Endothelial cell of umbilical vein (primary cell): ENCODE measurements around the gene SESN2. TPM values are rescaled to one million over a fixed set of nuclear protein-coding genes. Genes with fewer than 3 reads are reported as not detected.

ENCODE experiments used
- BruUV-seq: library from RNA; stranded (reverse); fragments of 400-500 nt; replicated peaks from 2 replicates; lab custom pipeline; 2021; lab: Mats Ljungman, UMichigan
- CTCF ChIA-PET: fragments of 300-600, 350-600 bp; sonication (Branson Sonifier 250); formaldehyde crosslinking; loops from one replicate; lab custom pipeline; 2021; ENCODE audit warnings: antibody characterized with exemption, inconsistent platforms; lab: Charles Lee
- POLR2A ChIA-PET: fragments of 300-600, 350-600 bp; sonication (Branson Sonifier 250); formaldehyde crosslinking; loops from one replicate; lab custom pipeline; 2021; ENCODE audit warnings: antibody characterized with exemption, inconsistent platforms; lab: Charles Lee
- DNase-seq: peaks from one replicate; pipeline ENCODE4 v3.0.0-alpha.2; 2011; ENCODE audit warnings: low read depth, low spot score
- FAIRE-seq: peaks from 2 replicates; lab custom pipeline; 2011; peaks lifted over from hg19 to GRCh38; lab: Jason Lieb, UNC
- H2AFZ ChIP-seq: 2 replicates; pipeline ENCODE4 v1.6.0; 2012; ENCODE audit warnings: low read depth, low read length, control low read depth, inconsistent platforms
- H3K27ac ChIP-seq: 2 replicates; pipeline ENCODE4 v1.5.1; 2011; ENCODE audit warnings: low read depth, mild to moderate bottlenecking, control low read depth, low read length, moderate library complexity; ENCODE audit not compliant: insufficient read depth
- H3K27me3 ChIP-seq, 2 experiments: 2 replicates each; pipeline versions ENCODE4 v1.6.0 to v1.6.1; 2011; ENCODE audit warnings: low read length in 2 of 2, mixed read lengths in 1 of 2; ENCODE audit not compliant: control insufficient read depth in 2 of 2, insufficient read depth in 2 of 2
- H3K36me3 ChIP-seq, 2 experiments: 2 replicates in 1 of 2; 3 replicates in 1 of 2; pipeline ENCODE4 v1.5.1; 2011; ENCODE audit warnings: low read length in 2 of 2, mild to moderate bottlenecking in 1 of 2, moderate library complexity in 1 of 2; ENCODE audit not compliant: control insufficient read depth in 2 of 2, insufficient read depth in 2 of 2; ENCODE audit errors: extremely low read depth in 1 of 2
- H3K4me1 ChIP-seq: 3 replicates; pipeline ENCODE4 v1.5.1; 2011; ENCODE audit warnings: mild to moderate bottlenecking, low read length; ENCODE audit not compliant: control insufficient read depth, insufficient read depth; ENCODE audit errors: extremely low read depth
- H3K4me2 ChIP-seq: 2 replicates; pipeline ENCODE4 v1.6.1; 2011; ENCODE audit warnings: low read length, control low read depth, mixed read lengths; ENCODE audit not compliant: insufficient read depth
- H3K4me3 ChIP-seq, 3 experiments: fragments of 200-600 bp in 1 of 3; sonication (generic), shearing (Covaris generic) in 1 of 3; replicated peaks in 1 of 3; 2 replicates each; pipeline ENCODE4 v1.5.1; 2011 to 2016; ENCODE audit warnings: control low read depth in 3 of 3, low read length in 3 of 3, mild to moderate bottlenecking in 2 of 3, inconsistent platforms in 1 of 3, low read depth in 1 of 3, moderate library complexity in 1 of 3; ENCODE audit not compliant: insufficient read depth in 1 of 3
- H3K79me2 ChIP-seq: 2 replicates; pipeline ENCODE4 v1.6.0; 2012; ENCODE audit warnings: low read length, inconsistent platforms; ENCODE audit not compliant: control insufficient read depth, insufficient read depth
- H3K9ac ChIP-seq: replicated peaks from 2 replicates; pipeline ENCODE3; 2011; ENCODE audit warnings: low read length, control low read depth; ENCODE audit not compliant: insufficient read depth; ENCODE audit errors: extremely low read depth
- H3K9me1 ChIP-seq: replicated peaks from 3 replicates; pipeline ENCODE4 v1.6.0; 2011; ENCODE audit warnings: mild to moderate bottlenecking, low read length; ENCODE audit not compliant: control insufficient read depth, insufficient read depth; ENCODE audit errors: extremely low read depth
- H3K9me3 ChIP-seq: replicated peaks from 2 replicates; pipeline ENCODE4 v1.5.1; 2012; ENCODE audit warnings: low read length, inconsistent platforms; ENCODE audit not compliant: control insufficient read depth, insufficient read depth
- H4K20me1 ChIP-seq: replicated peaks from 2 replicates; pipeline ENCODE3; 2011; ENCODE audit warnings: mild to moderate bottlenecking, low read length; ENCODE audit not compliant: control insufficient read depth, insufficient read depth; ENCODE audit errors: extremely low read depth
- CTCF ChIP-seq, 2 donors: IDR thresholded peaks; 1 replicate in 1 of 2; 2 replicates in 1 of 2; pipeline ENCODE4 v1.5.1; 2011; ENCODE audit warnings: low read length in 2 of 2, mild to moderate bottlenecking in 2 of 2, moderate library complexity in 2 of 2, control low read depth in 1 of 2, inconsistent platforms in 1 of 2, low read depth in 1 of 2; ENCODE audit not compliant: insufficient read depth in 1 of 2; ENCODE audit errors: extremely low read depth in 1 of 2
- EZH2 ChIP-seq: IDR thresholded peaks from 2 replicates; pipeline ENCODE4 v1.6.1; 2012; ENCODE audit warnings: borderline replicate concordance, low read depth, mild to moderate bottlenecking, moderate library complexity, low read length, inconsistent platforms; ENCODE audit not compliant: severe bottlenecking
- FOS ChIP-seq: IDR thresholded peaks from 2 replicates; pipeline ENCODE4 v1.6.1; 2011; ENCODE audit warnings: mild to moderate bottlenecking, low read length, moderate library complexity, borderline replicate concordance; ENCODE audit not compliant: insufficient read depth
- GATA2 ChIP-seq: IDR thresholded peaks from 2 replicates; pipeline ENCODE4 v1.7.0; 2011; ENCODE audit warnings: low read depth, mild to moderate bottlenecking, moderate library complexity, mixed read lengths, low read length; ENCODE audit not compliant: insufficient read length, insufficient read depth
- JUN ChIP-seq: IDR thresholded peaks from 2 replicates; pipeline ENCODE4 v1.6.1; 2011; ENCODE audit warnings: borderline replicate concordance, low read depth; ENCODE audit not compliant: insufficient read length, insufficient read depth
- MYC ChIP-seq: IDR thresholded peaks from one replicate; pipeline ENCODE4 v1.6.1; 2011; ENCODE audit warnings: mild to moderate bottlenecking, low read depth, low read length
- POLR2A ChIP-seq: IDR thresholded peaks from 2 replicates; pipeline ENCODE4 v1.6.1; 2012; ENCODE audit warnings: low read depth, mild to moderate bottlenecking, control low read depth, low read length
- POLR2AphosphoS5 ChIP-seq: IDR thresholded peaks from 2 replicates; pipeline ENCODE4 v1.6.1; 2012; ENCODE audit warnings: low read depth, mild to moderate bottlenecking, control low read depth, low read length, moderate library complexity; ENCODE audit not compliant: insufficient read depth
- dilution Hi-C: fragments of 300-500 bp; cut with MboI; formaldehyde crosslinking; loops from one replicate; pipeline ENCODE4 v1.15.0; 2019; ENCODE audit warnings: low sequenced_read_pairs; ENCODE audit not compliant: extremely low pct_ligation_motif_present
- intact Hi-C: fragments of 100-400 bp; cut with micrococcal nuclease; formaldehyde crosslinking; loops from one replicate; pipeline ENCODE4 v1.10.0; 2022
- polyA plus RNA-seq, 4 experiments: library from polyadenylated mRNA; depleted of rRNA in 3 of 4; stranded (reverse) in 3 of 4; unstranded in 1 of 4; fragments of >200 nt; gene quantifications; 2 replicates each; pipeline versions ENCODE4 v1.2.1 to v1.2.3, GENCODE V29; 2011 to 2012; ENCODE audit warnings: missing spikeins in 1 of 4
- total RNA-seq: library from RNA; stranded (reverse); gene quantifications from 2 replicates; pipeline ENCODE4 v1.2.3, GENCODE V29; 2021
- TF ChIP-seq, protein P1 (sequence below): IDR thresholded peaks from 2 replicates; pipeline ENCODE4 v1.6.1; 2011; ENCODE audit not compliant: insufficient read depth, insufficient read length

SESN2 gene
- total and polyA plus RNA-seq, 2 donors (not counting 3 experiments of a cell fraction or from before 2014, with no cell fraction given), result 11.6 to 13.2 TPM

GRCh38 chr1:28233264-28233606, 26.1 kb upstream of the SESN2 start:
- Histone ChIP-seq H3K9me3 (no peaks in the 10 kb centered on the region), H4K20me1 (no peaks in the 10 kb centered on the region), H2AFZ (peak overlapping the region; percentile 68), H3K27me3 (no peaks in the 10 kb centered on the region), H3K9me1 (no peaks in the 10 kb centered on the region), H3K4me3 (peak overlapping the region in 1 of 3 experiments; percentile 97), H3K4me2 (no peak overlapping the region), H3K27ac (no peak overlapping the region), H3K4me1 (peaks cover 17% of the 10 kb centered on the region), H3K79me2 (peaks cover 51% of the 10 kb centered on the region), H3K9ac (no peak overlapping the region), H3K36me3 (peaks cover 0 to 6% of the 10 kb centered on the region in 2 experiments)
- CTCF ChIA-PET, result no interaction called here
- DNase-seq (no peak), FAIRE-seq (peak; percentile 48)
- no TSS peak for BruUV-seq
- POLR2A ChIA-PET, result no interaction called here
- intact Hi-C loops (loop anchor here (2.0 kb wide), 1 partner anchor 26 kb away; the partner anchor contains the start of gene SESN2), dilution Hi-C loops (no loop called here)
- no peak for TF ChIP-seq JUN
- no peak for TF ChIP-seq FOS
- no peak for TF ChIP-seq MYC
- TF ChIP-seq GATA2, result no peak
- TF ChIP-seq POLR2AphosphoS5, result no peak
- TF ChIP-seq CTCF (IDR thresholded peaks at IDR 0.05; ENCODE audit: extremely low read depth in 1 of 2, insufficient read depth in 1 of 2, low read depth in 1 of 2, low read length in 2 of 2), result no peak
- no peak for TF ChIP-seq POLR2A
- TF ChIP-seq, protein P1, sequence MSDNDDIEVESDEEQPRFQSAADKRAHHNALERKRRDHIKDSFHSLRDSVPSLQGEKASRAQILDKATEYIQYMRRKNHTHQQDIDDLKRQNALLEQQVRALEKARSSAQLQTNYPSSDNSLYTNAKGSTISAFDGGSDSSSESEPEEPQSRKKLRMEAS, result no peak
- TF ChIP-seq EZH2, result no peak
